A549 treated with dexamethasone at 1 μM for 4 hours (cell line): ENCODE data around the gene NDUFS7. TPM values are rescaled to one million over a fixed set of nuclear protein-coding genes. Genes with fewer than 3 reads are reported as not detected.

Source experiments
- total RNA-seq: library from RNA; stranded (reverse); fragments of 200-300 nt; extraction: Qiagen RNA extraction; gene quantifications from 5 replicates; pipeline ENCODE4 v1.2.3, GENCODE V29; 2022

NDUFS7 gene
- 65.2 to 75.4 TPM (median 72.9 TPM) in 5 replicates for total RNA-seq

DNA sequence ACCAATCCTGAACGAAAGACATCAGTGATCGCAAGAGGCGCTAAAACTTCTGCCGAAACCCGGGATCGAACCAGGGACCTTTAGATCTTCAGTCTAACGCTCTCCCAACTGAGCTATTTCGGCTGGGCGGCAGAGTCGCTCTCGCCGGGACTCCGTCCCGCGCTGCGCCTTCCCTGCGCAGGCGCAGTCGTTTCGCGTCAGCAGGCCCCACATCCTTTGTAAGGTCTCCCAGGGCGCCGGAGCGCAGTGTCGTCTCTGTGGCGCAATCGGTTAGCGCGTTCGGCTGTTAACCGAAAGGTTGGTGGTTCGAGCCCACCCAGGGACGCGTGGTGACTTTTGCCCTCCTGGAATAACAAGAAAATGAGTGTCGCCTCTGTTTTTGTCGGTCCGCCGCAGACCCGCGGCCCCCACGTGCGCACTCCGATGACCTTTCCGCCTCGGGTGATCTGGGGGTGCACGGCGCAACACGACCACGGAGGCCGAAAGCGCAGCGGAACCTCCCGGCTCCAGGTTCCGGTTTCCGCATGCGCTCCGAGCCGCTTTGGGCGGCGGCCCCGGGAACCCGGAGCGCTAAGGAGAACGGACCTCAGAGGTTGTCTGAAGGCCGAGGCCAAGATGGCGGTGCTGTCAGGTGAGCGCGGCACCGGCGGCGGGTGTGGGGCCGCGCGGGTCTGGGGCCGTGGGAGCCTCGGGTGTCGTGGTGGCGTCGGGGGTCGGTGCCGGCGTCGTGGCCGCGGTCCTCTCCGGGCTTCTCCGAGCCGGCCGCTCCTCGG lies at the start of gene NDUFS7:
NDUFS7 (plus strand) TSS at position 596 of the 773 bp plus-strand sequence; CDS start at position 616, 20 bp downstream.

DNA sequence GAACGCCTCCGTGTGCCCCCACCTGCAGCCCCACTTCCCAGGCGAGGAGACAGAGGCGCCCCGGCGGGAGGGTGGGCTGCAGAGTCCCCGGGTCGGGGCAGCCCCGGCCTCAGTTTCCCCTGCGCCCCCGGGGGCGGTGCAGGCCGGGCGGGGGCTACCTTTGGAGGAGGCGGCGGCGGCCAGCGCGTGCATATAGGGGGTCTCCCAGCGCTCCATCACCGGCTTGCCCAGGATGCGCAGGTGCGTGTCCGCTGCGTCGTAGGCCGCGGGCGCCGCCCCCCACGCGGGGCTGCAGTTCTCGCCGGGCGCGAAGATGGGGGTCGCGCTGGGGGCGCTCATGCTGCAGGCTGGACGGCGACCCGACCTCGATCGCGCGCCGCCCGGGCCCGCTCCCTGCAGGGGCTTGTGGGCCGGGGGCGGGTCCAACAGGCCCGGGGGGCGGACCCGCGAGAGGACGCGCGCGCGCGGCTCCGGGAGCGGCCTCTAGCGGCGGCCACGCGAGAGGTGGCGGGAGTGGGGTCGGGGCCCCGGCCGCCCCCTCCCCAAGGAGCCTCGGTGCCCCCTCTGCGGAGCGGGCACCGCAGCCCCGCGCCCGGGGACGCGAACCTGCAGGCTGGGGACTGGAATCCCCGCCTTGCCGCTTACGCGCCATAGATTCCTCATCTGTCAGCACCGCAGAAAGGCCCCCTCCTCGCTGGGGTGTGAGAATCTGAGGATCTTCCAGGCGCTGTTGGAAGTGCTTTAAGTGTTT lies 17.6 kb downstream of the NDUFS7 start, which contains the start of gene GAMT:
GAMT (minus strand) TSS at position 405 of the 751 bp plus-strand sequence; CDS start at position 339, 66 bp downstream.

DNA sequence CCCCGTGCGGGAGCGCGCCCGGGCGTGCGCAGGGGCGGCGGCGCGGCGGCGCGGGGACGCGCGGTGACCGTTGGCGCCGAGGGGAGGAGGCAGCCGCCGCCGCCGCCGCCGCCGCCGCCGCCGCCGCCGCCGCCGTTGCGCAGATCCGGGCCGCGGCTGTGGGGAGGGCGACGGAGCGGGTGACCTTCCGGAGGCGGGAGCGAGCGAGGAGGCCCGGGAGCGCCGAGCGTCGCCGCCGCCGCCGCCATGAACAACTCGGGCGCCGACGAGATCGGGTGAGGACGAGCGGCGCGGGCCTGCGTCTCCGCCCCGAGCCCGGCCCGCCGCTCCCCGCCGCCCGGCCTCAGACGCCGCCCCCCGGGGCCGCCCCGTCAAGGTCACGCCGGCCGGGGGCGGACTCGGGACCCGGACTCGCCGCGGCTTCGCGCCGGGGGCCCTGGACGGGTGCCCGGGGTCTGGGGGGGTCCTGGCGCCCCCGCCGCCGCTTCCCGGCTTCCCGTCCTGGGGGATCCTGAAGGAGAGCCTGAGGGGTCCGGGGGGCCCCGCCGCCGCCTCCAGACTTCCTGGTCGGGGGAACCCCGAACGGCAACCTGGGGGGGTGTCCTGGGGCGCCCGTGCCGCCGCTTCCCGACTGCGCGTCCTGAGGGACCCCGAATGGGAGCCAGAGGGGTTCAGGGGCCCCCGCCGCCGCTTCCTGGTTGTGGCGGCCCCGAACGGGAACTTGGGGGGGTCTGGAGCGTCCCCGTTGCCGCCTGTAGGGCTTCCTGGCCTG lies 24.0 kb downstream of the NDUFS7 start, which contains the start of gene DAZAP1:
DAZAP1 (plus strand) TSS at position 59 of the 772 bp plus-strand sequence; CDS start at position 247, 188 bp downstream.

DNA sequence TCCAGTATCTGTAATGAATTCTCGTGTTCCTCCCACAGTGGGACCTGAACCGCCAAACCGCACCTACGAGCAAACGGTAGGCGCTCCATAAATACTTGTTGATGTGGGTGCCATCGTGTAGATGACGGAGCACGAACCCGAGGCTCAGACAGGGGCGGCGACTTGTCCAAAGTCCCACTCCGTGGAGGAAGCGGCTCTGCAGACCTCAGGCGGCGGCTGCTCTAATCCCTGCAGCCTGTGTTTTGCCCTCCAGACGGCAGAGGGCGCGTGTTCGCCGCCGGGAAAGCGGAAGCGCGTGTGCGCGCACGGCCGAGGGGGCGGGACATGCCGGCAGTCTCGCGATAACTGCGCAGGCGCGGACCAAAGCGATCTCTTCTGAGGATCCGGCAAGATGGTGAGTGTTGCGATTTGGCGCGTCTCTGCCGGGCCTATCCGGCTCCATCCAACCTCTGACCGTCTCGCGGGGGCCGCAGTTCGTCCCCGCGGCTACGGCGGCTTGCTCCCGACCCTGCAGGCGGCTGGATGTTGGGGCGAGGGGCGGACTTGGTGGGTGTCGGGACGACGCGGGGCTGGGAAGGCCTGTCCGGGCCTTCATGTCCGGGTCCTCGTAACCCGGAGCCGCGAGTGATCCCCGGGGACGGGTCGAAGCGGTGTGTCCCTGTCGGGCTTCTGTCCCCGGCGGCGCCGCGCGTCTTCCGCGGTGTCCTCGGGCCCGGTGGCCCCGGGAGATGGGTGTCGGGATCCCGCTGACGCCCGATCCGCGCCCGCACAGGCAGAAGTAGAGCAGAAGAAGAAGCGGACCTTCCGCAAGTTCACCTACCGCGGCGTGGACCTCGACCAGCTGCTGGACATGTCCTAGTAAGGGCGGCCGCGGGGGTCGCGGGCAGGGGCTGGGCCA lies 54.6 kb downstream of the NDUFS7 start, which contains the start of gene RPS15:
RPS15 (plus strand) TSS at position 362 of the 898 bp plus-strand sequence; CDS start at position 392, 30 bp downstream.

Other genes with a start within 250 kb of the NDUFS7 start
- 18.1 to 33.6 TPM (median 32.9 TPM) in 5 replicates for gene SBNO2, start 209.6 kb upstream of the NDUFS7 start, total RNA-seq
- gene STK11, start 178.1 kb upstream of the NDUFS7 start, total RNA-seq: 29.4 to 42.3 TPM (median 38.7 TPM) in 5 replicates
- 1.9 to 5.3 TPM (median 4.0 TPM) in 5 replicates for gene CBARP, start 145.9 kb upstream of the NDUFS7 start, total RNA-seq
- gene ATP5F1D, start 142.2 kb upstream of the NDUFS7 start, total RNA-seq: 78.2 to 173 TPM (median 164 TPM) in 5 replicates
- gene MIDN, start 135.3 kb upstream of the NDUFS7 start, total RNA-seq: 46.2 to 71.8 TPM (median 63.4 TPM) in 5 replicates
- 102 to 197 TPM (median 115 TPM) in 5 replicates for gene CIRBP, start 114.6 kb upstream of the NDUFS7 start, total RNA-seq
- gene FAM174C, start 108.4 kb upstream of the NDUFS7 start, total RNA-seq: 46.5 to 92.2 TPM (median 76.5 TPM) in 5 replicates
- gene EFNA2, start 98.0 kb upstream of the NDUFS7 start, total RNA-seq: 0.88 to 2.2 TPM (median 2.1 TPM) in 5 replicates
- gene GAMT, start 17.6 kb downstream of the NDUFS7 start, total RNA-seq: 25.9 to 45.1 TPM (median 41.6 TPM) in 5 replicates
- 79.5 to 119 TPM (median 110 TPM) in 5 replicates for gene DAZAP1, start 23.7 kb downstream of the NDUFS7 start, total RNA-seq
- 1,548 to 1,857 TPM (median 1,670 TPM) in 5 replicates for gene RPS15, start 54.5 kb downstream of the NDUFS7 start, total RNA-seq
- gene APC2, start 66.2 kb downstream of the NDUFS7 start, total RNA-seq: 0.87 to 1.9 TPM (median 1.6 TPM) in 5 replicates
- gene C19orf25, start 95.3 kb downstream of the NDUFS7 start, total RNA-seq: 8.7 to 17.7 TPM (median 16.1 TPM) in 5 replicates
- 0.38 to 1.2 TPM (median 0.78 TPM) in 5 replicates for gene PCSK4, start 106.4 kb downstream of the NDUFS7 start, total RNA-seq
- gene REEP6, start 107.3 kb downstream of the NDUFS7 start, total RNA-seq: 4.1 to 6.0 TPM (median 5.6 TPM) in 5 replicates
- 2.4 to 4.9 TPM (median 3.0 TPM) in 5 replicates for gene ADAMTSL5, start 129.1 kb downstream of the NDUFS7 start, total RNA-seq
- not detected in 5 replicates for gene PLK5, start 140.2 kb downstream of the NDUFS7 start, total RNA-seq
- 6.6 to 13.6 TPM (median 9.9 TPM) in 5 replicates for gene MEX3D, start 184.4 kb downstream of the NDUFS7 start, total RNA-seq
- gene MBD3, start 209.0 kb downstream of the NDUFS7 start, total RNA-seq: 28.2 to 52.9 TPM (median 48.4 TPM) in 5 replicates
- gene UQCR11, start 221.6 kb downstream of the NDUFS7 start, total RNA-seq: 110 to 133 TPM (median 114 TPM) in 5 replicates